SK-N-SH (cell line): ENCODE data around the gene MICAL2. TPM values are rescaled to one million over a fixed set of nuclear protein-coding genes. Genes with fewer than 3 reads are reported as not detected.

Experiments used
- CTCF ChIA-PET: fragments of 300-600, 350-600 bp; formaldehyde crosslinking; extraction: SDS; loops from one replicate; lab custom pipeline; 2021; lab: Yijun Ruan, JAX
- POLR2A ChIA-PET: fragments of 350-600 bp; sonication (Branson Sonifier 250); formaldehyde crosslinking; extraction: SDS; loops from one replicate; lab custom pipeline; 2020; ENCODE audit warnings: antibody characterized with exemption, inconsistent platforms; lab: Yijun Ruan, JAX
- DNase-seq: peaks from one replicate; pipeline ENCODE4 v3.0.0; 2012
- H2AFZ ChIP-seq: fragments of 200-600 bp; sonication (generic); 2 replicates; pipeline ENCODE4 v1.8.1; 2016; ENCODE audit warnings: antibody characterized with exemption, mild to moderate bottlenecking, low read depth
- H3F3A ChIP-seq: fragments of 200-600 bp; sonication (generic); replicated peaks from 2 replicates; pipeline ENCODE3; 2016; ENCODE audit warnings: antibody characterized with exemption, mild to moderate bottlenecking; ENCODE audit not compliant: insufficient read depth
- H3K27ac ChIP-seq, 2 experiments: fragments of 200-500 bp in 1 of 2; fragments of 200-600 bp in 1 of 2; sonication (Bioruptor generic) in 1 of 2; sonication (generic), shearing (Covaris generic) in 1 of 2; 2 replicates each; pipeline versions ENCODE4 v1.5.1 to v1.6.1; 2014 to 2016; ENCODE audit warnings: low read depth in 2 of 2, inconsistent platforms in 1 of 2, low read length in 1 of 2, mild to moderate bottlenecking in 1 of 2, mixed read lengths in 1 of 2
- H3K27me3 ChIP-seq: fragments of 200-600 bp; sonication (generic), shearing (Covaris generic); 2 replicates; pipeline ENCODE4 v1.6.1; 2016; ENCODE audit warnings: mixed run types; ENCODE audit not compliant: insufficient read depth
- H3K36me3 ChIP-seq, 2 experiments: fragments of 200-500 bp in 1 of 2; fragments of 200-600 bp in 1 of 2; sonication (Bioruptor generic) in 1 of 2; sonication (generic) in 1 of 2; replicated peaks in 1 of 2; 2 replicates each; pipeline versions ENCODE3 to v1.5.1; 2014 to 2016; ENCODE audit warnings: low read length in 1 of 2, mild to moderate bottlenecking in 1 of 2; ENCODE audit not compliant: insufficient read depth in 2 of 2, control insufficient read depth in 1 of 2
- H3K4me1 ChIP-seq, 2 experiments: fragments of 200-500 bp in 1 of 2; fragments of 200-600 bp in 1 of 2; sonication (Bioruptor generic) in 1 of 2; sonication (generic), shearing (Covaris generic) in 1 of 2; 2 replicates each; pipeline versions ENCODE4 v1.5.1 to v1.6.1; 2014 to 2016; ENCODE audit warnings: low read depth in 1 of 2, low read length in 1 of 2, mixed run types in 1 of 2; ENCODE audit not compliant: insufficient read depth in 2 of 2, control insufficient read depth in 1 of 2
- H3K4me2 ChIP-seq: fragments of 200-600 bp; sonication (generic), shearing (Covaris generic); 2 replicates; pipeline ENCODE4 v1.6.1; 2017; ENCODE audit warnings: mixed run types
- H3K4me3 ChIP-seq, 2 experiments: fragments of 200-500 bp in 1 of 2; fragments of 200-600 bp in 1 of 2; sonication (Bioruptor generic) in 1 of 2; sonication (generic), shearing (Covaris generic) in 1 of 2; 2 replicates each; pipeline versions ENCODE4 v1.5.1 to v1.8.1; 2014 to 2016; ENCODE audit warnings: low read depth in 2 of 2, inconsistent platforms in 1 of 2, low read length in 1 of 2, mild to moderate bottlenecking in 1 of 2, mixed read lengths in 1 of 2, moderate library complexity in 1 of 2
- H3K79me2 ChIP-seq: fragments of 200-600 bp; sonication (generic); 2 replicates; pipeline ENCODE4 v1.8.1; 2017; ENCODE audit warnings: mild to moderate bottlenecking; ENCODE audit not compliant: insufficient read depth
- H3K9ac ChIP-seq: fragments of 200-600 bp; sonication (generic); 2 replicates; pipeline ENCODE4 v1.6.1; 2017; ENCODE audit warnings: mixed run types
- H3K9me2 ChIP-seq: fragments of 200-600 bp; sonication (generic); 2 replicates; pipeline ENCODE4 v1.6.1; 2017; ENCODE audit warnings: mixed run types
- H3K9me3 ChIP-seq: fragments of 200-600 bp; sonication (generic); 2 replicates; pipeline ENCODE4 v1.6.1; 2017; ENCODE audit warnings: mixed run types, mild to moderate bottlenecking, moderate library complexity
- H4K20me1 ChIP-seq: fragments of 200-600 bp; sonication (generic); 2 replicates; pipeline ENCODE4 v1.6.1; 2017; ENCODE audit warnings: mild to moderate bottlenecking, mixed run types; ENCODE audit not compliant: insufficient read depth
- ELF1 ChIP-seq: IDR thresholded peaks from 2 replicates; pipeline ENCODE4 v1.4.0; 2012
- EP300 ChIP-seq, 2 experiments: IDR thresholded peaks; 2 replicates each; pipeline versions ENCODE4 v1.4.0 to v1.6.1; 2012; ENCODE audit warnings: borderline replicate concordance in 1 of 2, low read depth in 1 of 2, low read length in 1 of 2
- FOXJ3 ChIP-seq: sonication (generic); formaldehyde crosslinking; IDR thresholded peaks from 2 replicates; pipeline ENCODE4 v1.5.1; 2020; ENCODE audit warnings: mild to moderate bottlenecking, missing genetic modification reagents
- FOXM1 ChIP-seq: IDR thresholded peaks from 2 replicates; pipeline ENCODE4 v1.4.0; 2012; ENCODE audit warnings: low read depth, mild to moderate bottlenecking
- GATA2 ChIP-seq: sonication (generic); formaldehyde crosslinking; IDR thresholded peaks from 2 replicates; pipeline ENCODE4 v1.5.0; 2020; ENCODE audit warnings: mild to moderate bottlenecking, missing genetic modification reagents
- JUND ChIP-seq: IDR thresholded peaks from 2 replicates; pipeline ENCODE4 v1.4.0; 2012
- MAX ChIP-seq: IDR thresholded peaks from 2 replicates; pipeline ENCODE4 v1.4.0; 2012; ENCODE audit warnings: low read depth
- MEF2A ChIP-seq: IDR thresholded peaks from 2 replicates; pipeline ENCODE4 v1.4.0; 2012; ENCODE audit warnings: low read depth, borderline replicate concordance
- MXI1 ChIP-seq: IDR thresholded peaks from 2 replicates; pipeline ENCODE4 v1.6.1; 2012; ENCODE audit warnings: mild to moderate bottlenecking, low read depth, low read length, improper control_type of control experiment
- NRF1 ChIP-seq: IDR thresholded peaks from 2 replicates; pipeline ENCODE4 v1.6.1; 2012; ENCODE audit warnings: low read depth, mild to moderate bottlenecking, low read length
- RAD21 ChIP-seq: IDR thresholded peaks from 2 replicates; pipeline ENCODE4 v1.6.1; 2012; ENCODE audit warnings: mild to moderate bottlenecking, low read length
- REST ChIP-seq: IDR thresholded peaks from 2 replicates; pipeline ENCODE4 v1.6.1; 2012; ENCODE audit warnings: mild to moderate bottlenecking, low read depth, low read length, moderate library complexity
- RXRA ChIP-seq: IDR thresholded peaks from 2 replicates; pipeline ENCODE4 v1.4.0; 2012; ENCODE audit warnings: low read depth, mild to moderate bottlenecking, borderline replicate concordance
- SIN3A ChIP-seq: IDR thresholded peaks from 2 replicates; pipeline ENCODE4 v1.6.1; 2012; ENCODE audit warnings: low read depth, mild to moderate bottlenecking, low read length, moderate library complexity, borderline replicate concordance
- TCF12 ChIP-seq: IDR thresholded peaks from 2 replicates; pipeline ENCODE4 v1.4.0; 2012
- USF2 ChIP-seq: fragments of 150-350 bp; IDR thresholded peaks from 2 replicates; pipeline ENCODE4 v1.6.1; 2017; ENCODE audit warnings: antibody characterized with exemption, low read length, low read depth, borderline replicate concordance
- ZBTB33 ChIP-seq: IDR thresholded peaks from 2 replicates; pipeline ENCODE4 v1.4.0; 2012; ENCODE audit warnings: low read depth, borderline replicate concordance
- WGBS: methylation state at CpG from one replicate; pipeline ENCODE4 v1.1.6; 2017; ENCODE audit warnings: low lambda C conversion rate; 5-methylcytosine and 5-hydroxymethylcytosine counted together
- polyA plus RNA-seq, 3 experiments: library from polyadenylated mRNA; depleted of rRNA; stranded (reverse); fragments of >200 nt; gene quantifications; 2 replicates each; pipeline ENCODE4 v1.2.3, GENCODE V29; 2012

The MICAL2 gene
- polyA plus RNA-seq, 1 of the 3 experiments (the other 2 are of a cell fraction) = 54.6 TPM

- TF ChIP-seq REST = 0 out of 2 replicates have a peak, but pooled peaks have one; percentile 24
- TF ChIP-seq RXRA = peak; percentile 74; the same call in 1 of the 2 replicates
- no peak for TF ChIP-seq MEF2A
- TF ChIP-seq EP300 (IDR thresholded peaks at IDR 0.05; ENCODE audit: borderline replicate concordance in 1 of 2, low read depth in 1 of 2, low read length in 1 of 2) = peak in 1 of 2 experiments; percentile 90; a peak in 2 of 4 replicates
- no peak for TF ChIP-seq NRF1
- peak; percentile 88 for TF ChIP-seq TCF12
- TF ChIP-seq JUND = peak; percentile 96
- TF ChIP-seq SIN3A = peak; percentile 78; the same call in 1 of the 2 replicates
- TF ChIP-seq GATA2 (CRISPR knock-in tag) = no peak
- TF ChIP-seq USF2 = no peak
- TF ChIP-seq, all 33 proteins: peak for 14
Observed at GRCh38 chr11:12287009-12287373, 176.6 kb downstream of the MICAL2 start (continued).

- DNase-seq = peak; percentile 51
- peak overlapping the region; percentile 99 for H3K9ac ChIP-seq
- peak overlapping the region; percentile 4 to 63; a peak in 3 of 4 replicates for H3K4me3 ChIP-seq
- H3K27ac ChIP-seq = peak overlapping the region; percentile 51 to 100
- 11% methylated on average over 10 of the region's 13 CpGs for WGBS
- no peaks in the 10 kb centered on the region for H3K9me3 ChIP-seq
- no peaks in the 10 kb centered on the region for H3K9me2 ChIP-seq
- peaks cover 64% of the 10 kb centered on the region for H3F3A ChIP-seq
- peak overlapping the region; percentile 96 for H3K4me2 ChIP-seq
- ChIA-PET CTCF (interaction anchor here (0.5 to 19.2 kb wide), 44 partner anchors 8 to 908 kb away, joined by 3 to 488 read pairs (median 4); partner anchors contain the start of gene PARVA), POLR2A (interaction anchor here (0.5 kb wide), 1 partner anchor 610 kb away, joined by 3 read pairs; no protein-coding TSS in a partner anchor)
- H3K79me2 ChIP-seq = peaks cover 22% of the 10 kb centered on the region
- H3K4me1 ChIP-seq = peaks cover 25 to 39% of the 10 kb centered on the region in 2 experiments
- H4K20me1 ChIP-seq = no peaks in the 10 kb centered on the region
- no peaks in the 10 kb centered on the region for H3K36me3 ChIP-seq
- no peaks in the 10 kb centered on the region for H3K27me3 ChIP-seq
- no peak overlapping the region for H2AFZ ChIP-seq
- TF ChIP-seq MXI1 (no peak), FOXJ3 (CRISPR knock-in tag) (no peak), REST (peak; percentile 9; the same call in 1 of the 2 replicates), GATA2 (CRISPR knock-in tag) (no peak), ZBTB33 (0 out of 2 replicates have a peak, but pooled peaks have one; percentile 43), EP300 (IDR thresholded peaks at IDR 0.05; ENCODE audit: borderline replicate concordance in 1 of 2, low read depth in 1 of 2, low read length in 1 of 2) (peak in 1 of 2 experiments; percentile 90; a peak in 2 of 4 replicates), MAX (peak; percentile 68), RAD21 (peak; percentile 41), ELF1 (no peak), FOXM1 (no peak)
Observed at GRCh38 chr11:12287374-12288211, 177.2 kb downstream of the MICAL2 start.
